ENCODE data around the gene CEP162.

DNA sequence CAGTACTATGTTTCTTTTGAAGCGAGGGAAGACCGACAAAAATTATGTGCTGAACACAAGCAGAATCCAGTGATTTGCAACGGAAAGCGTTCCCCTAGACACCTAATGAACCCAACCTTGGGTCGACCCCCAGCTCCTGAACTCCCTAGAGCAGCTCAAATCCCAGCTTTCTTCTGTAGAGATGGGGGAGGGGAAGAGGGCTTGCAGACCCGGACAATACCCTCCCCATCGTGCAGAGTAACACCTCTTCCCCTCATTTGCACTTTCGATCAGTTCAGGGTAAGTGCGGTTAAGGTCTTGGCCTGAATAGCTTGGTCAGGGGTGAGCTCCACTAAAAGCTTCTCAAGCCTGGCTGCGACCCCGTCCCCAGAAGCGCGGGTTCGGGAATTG lies 404 bp downstream of the CEP162 start:
- TF ChIP-seq, protein P1, sequence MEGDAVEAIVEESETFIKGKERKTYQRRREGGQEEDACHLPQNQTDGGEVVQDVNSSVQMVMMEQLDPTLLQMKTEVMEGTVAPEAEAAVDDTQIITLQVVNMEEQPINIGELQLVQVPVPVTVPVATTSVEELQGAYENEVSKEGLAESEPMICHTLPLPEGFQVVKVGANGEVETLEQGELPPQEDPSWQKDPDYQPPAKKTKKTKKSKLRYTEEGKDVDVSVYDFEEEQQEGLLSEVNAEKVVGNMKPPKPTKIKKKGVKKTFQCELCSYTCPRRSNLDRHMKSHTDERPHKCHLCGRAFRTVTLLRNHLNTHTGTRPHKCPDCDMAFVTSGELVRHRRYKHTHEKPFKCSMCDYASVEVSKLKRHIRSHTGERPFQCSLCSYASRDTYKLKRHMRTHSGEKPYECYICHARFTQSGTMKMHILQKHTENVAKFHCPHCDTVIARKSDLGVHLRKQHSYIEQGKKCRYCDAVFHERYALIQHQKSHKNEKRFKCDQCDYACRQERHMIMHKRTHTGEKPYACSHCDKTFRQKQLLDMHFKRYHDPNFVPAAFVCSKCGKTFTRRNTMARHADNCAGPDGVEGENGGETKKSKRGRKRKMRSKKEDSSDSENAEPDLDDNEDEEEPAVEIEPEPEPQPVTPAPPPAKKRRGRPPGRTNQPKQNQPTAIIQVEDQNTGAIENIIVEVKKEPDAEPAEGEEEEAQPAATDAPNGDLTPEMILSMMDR (IDR thresholded peaks at IDR 0.05; ENCODE audit: low read length), result no peak
- no peak for TF ChIP-seq EZH2phosphoT487 (IDR thresholded peaks at IDR 0.05; ENCODE audit: low read length)
- no peak for TF ChIP-seq EZH2 (optimal IDR thresholded peaks at IDR 0.05; ENCODE audit: low read depth, low read length)

Measured in MM.1S (cell line).